Effector CD4-positive, alpha-beta T cell (primary cell): ENCODE results near the gene SERPINA9.

ENCODE experiments used
- DNase-seq: peaks from one replicate; pipeline ENCODE4 v3.0.0-alpha.2; 2020

The SERPINA9 gene

DNA sequence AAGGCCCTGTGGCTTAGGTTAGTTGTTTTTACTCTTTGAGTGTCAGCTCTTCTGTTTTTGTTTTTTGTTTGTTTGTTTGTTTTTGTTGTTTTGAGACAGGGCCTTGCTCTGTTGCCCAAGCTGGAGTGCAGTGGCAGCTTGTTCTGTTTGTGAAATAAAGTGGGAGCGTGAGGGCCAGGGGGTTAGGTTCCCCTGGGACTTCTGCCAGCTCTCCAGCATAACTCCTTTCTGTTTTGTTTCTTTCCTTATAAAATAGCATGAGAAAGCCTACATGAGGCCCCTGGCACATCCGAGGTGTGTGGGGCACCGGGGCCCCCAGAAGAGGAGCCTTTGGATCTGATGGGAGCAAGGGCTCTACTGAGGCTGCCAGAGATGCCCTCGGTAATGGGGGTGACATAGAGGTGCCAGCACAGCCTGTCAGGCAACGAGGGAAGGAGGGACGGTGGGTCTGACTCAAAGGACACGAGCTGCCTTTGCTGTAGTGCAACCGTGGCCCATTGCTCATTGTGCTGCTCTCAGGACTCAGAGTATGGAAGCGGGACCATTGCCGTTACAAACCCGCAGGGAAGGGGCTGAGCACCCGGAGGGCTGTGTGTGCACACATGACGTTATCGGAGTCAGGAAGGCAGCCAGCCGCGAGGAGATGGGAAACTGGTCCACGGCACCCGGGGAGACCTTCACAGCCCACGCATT lies 14.3 kb downstream of the SERPINA9 start:
- no peak for DNase-seq

GRCh38 chr14:94460631-94461416 lies 15.2 kb downstream of the SERPINA9 start:
- no peak for DNase-seq

GRCh38 chr14:94458558-94459205 lies 17.3 kb downstream of the SERPINA9 start:
- no peak for DNase-seq

- no peak for DNase-seq
Observed at GRCh38 chr14:94458096-94458495, 17.9 kb downstream of the SERPINA9 start.

- no peak for DNase-seq
Observed at GRCh38 chr14:94455928-94456327, 20.1 kb downstream of the SERPINA9 start.

GRCh38 chr14:94451826-94452225 lies 24.2 kb downstream of the SERPINA9 start:
- DNase-seq, result no peak

DNA sequence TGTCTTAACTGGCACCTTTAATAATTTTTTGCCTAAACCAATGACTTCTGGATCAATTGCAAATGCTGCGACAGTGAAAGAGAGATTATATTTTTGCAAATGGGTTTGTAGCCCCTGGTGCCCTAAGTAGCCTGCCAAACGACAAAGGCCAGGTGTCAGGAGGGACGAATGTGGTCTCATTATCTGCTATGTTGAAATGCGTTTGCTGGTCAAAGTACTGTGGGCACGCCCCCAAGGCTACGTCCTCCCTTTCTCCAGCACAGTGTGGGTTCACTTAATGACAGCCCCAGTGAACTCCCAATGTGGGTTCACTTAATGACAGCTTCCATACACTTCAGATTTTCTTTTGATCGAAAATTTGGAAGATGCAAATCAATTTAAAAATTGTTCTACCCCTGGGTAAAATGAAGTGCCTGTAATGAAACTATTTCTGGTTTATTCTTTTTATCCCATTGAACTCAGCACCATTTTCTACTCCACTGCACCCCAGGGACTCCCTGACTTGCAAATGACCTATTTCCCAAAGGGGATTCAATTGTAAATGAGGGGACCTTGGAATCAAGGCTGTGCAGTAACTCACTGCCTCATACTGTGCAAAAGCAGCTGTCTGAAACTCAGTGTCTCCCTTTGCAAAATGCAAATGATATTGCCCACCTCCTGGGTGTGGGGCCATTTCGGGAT lies 24.8 kb downstream of the SERPINA9 start:
- DNase-seq, result no peak

- DNase-seq, result no peak
Observed at GRCh38 chr14:94450722-94451090, 25.3 kb downstream of the SERPINA9 start.

DNA sequence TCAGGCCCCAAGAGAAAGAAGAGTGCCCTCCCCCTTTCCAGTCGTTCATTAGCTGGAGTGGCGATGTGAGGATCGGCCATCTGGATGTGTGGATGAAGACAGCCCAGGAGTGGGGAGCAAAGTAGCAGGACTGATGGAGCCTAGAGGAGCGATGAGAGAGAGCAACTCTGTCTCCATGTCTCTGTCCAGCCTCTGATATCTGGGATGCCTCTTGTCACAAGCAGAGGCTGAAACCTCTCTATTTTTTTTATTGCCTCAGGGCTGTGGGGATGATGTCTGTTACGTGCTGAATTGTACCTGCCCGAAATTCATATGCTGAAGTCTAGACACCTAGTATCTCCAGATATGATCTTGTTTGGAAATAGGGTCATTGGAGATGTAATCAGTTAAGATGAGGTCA lies 26.1 kb downstream of the SERPINA9 start:
- DNase-seq, result no peak

DNA sequence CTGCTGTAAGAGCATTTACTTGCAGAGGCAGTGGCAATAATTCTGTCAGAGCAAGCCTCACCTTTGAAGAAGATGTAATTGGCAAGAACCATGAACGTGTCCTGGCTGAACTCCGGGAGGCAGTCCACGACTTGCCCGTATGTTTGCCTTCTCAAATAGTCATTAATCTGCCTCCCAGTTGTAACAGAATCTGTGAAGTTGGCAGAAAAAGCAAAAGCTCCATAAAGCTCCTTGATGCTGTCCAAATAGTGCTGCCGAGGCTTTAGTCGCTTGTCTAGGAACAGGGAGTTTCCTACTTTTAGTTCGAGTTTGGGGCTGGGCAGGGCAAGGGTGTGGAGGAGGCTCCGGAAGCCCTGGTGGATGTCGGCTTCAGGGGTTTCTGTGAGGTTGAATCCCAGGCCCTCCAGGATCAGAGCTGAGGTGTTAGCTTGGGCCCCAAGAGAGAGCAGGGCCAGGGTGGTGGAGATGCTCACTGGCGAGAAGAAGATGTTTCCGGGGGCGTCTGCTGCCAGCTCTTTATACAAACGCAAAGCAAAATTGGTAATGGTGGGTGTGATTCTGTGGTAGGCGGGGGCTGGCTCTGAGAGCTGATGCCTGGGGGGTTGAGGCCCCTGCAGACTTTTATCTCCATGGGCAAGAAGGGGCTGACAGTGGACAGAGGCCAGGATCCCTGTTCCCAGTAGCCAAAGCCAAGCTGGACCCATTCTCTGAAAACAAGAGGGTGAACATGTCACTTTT lies 27.8 kb downstream of the SERPINA9 start:
- no peak for DNase-seq

DNA sequence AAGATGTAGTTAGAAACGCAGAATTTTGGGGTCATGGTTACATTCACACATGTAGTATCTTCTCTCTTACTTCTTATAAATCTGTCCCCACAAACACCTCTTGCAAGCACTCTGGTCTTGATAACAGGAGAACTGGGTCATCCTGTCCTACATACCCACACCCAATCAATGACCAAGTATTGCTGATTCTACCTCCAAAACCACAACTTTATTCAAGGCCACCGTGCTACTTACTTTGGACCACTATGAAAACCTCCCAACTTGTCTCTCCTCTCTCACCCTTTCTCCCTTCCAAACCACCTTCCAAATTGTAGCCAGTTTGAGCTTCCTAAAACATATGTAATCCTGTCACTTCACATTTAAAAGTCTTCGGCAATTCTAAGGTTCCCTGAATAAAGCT lies 28.8 kb downstream of the SERPINA9 start:
- DNase-seq, result no peak

GRCh38 chr14:94446126-94446525 lies 29.9 kb downstream of the SERPINA9 start:
- DNase-seq, result no peak

GRCh38 chr14:94445003-94445402 lies 31.0 kb downstream of the SERPINA9 start:
- no peak for DNase-seq

GRCh38 chr14:94441531-94442205 lies 34.3 kb downstream of the SERPINA9 start:
- no peak for DNase-seq

GRCh38 chr14:94441130-94441529 lies 34.9 kb downstream of the SERPINA9 start:
- no peak for DNase-seq

GRCh38 chr14:94439453-94440057 lies 36.4 kb downstream of the SERPINA9 start:
- DNase-seq, result no peak

GRCh38 chr14:94428610-94429009 lies 47.4 kb downstream of the SERPINA9 start:
- DNase-seq, result no peak

DNA sequence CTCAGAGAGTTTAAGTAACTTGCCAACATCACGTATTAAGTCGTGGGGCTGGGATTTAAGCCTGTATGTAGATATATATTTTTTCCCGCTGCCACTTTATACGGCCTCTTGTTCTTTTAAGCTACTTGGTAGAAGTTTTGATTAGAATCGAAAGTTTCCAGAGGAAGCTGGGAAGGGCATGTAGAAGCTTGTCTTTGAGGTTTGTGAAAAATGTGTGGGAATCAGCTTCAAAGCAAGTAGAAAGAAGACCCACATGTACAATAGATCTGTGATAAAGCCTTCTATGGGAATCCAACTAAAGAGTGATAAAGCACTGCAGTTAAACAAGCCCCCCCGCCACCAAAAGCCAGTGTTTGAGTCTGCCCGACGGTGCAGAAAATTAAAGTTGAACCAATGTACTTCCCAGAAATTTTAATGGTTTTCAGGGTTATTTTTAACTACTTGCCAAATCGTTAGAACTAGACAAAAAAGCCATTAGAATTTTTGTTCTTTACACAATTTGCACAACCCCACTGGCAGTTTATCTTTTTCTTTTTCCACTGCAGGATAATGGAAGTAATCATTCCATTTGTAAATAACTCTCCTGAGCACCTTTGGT lies 48.9 kb downstream of the SERPINA9 start:
- no peak for DNase-seq

GRCh38 chr14:94426526-94426925 lies 49.5 kb downstream of the SERPINA9 start:
- no peak for DNase-seq

- DNase-seq, result no peak
Observed at GRCh38 chr14:94424371-94424770, 51.6 kb downstream of the SERPINA9 start.

DNA sequence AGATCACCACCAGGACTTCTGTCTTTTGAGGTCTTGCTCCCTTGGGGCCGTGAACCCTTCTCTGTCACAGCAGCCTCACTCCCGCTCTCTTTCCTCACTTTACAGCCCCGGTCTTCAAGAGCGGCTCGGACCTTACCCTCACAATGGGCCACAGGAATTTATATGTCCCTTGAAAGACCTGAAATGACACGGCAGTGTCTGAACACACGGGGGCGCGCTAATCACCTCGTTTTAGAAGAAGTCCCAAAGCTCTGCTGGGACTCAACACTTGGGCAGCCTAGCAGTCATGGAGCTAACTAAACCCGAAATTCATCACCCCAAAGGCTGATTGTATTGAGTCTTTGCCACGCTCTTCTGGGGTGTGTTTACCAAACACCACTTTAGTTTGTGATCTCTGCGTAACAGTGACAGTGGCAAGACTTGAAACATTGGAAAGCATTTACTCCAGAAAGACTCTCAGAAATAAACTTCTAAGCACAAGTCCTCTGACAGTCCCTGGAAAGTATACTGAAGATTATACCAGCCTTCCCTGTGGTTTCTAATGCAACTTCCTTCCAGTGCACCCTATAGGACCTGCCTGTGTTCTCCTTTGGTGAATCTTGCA lies 52.4 kb downstream of the SERPINA9 start:
- DNase-seq, result no peak
